Endothelial cell (in vitro differentiated cells): ENCODE data around the gene TMEM108. TPM values are rescaled to one million over a fixed set of nuclear protein-coding genes. Genes with fewer than 3 reads are reported as not detected.

Experiments used
- DNase-seq: peaks from one replicate; pipeline ENCODE4 v3.0.0; 2021; ENCODE audit warnings: low spot score
- H3K27ac Mint-ChIP-seq: one replicate; pipeline ENCODE4 v1.8.0; 2021; ENCODE audit warnings: mixed read lengths, inconsistent platforms; ENCODE audit not compliant: unreplicated experiment
- H3K27me3 Mint-ChIP-seq: one replicate; pipeline ENCODE4 v1.8.0; 2021; ENCODE audit warnings: mild to moderate bottlenecking, moderate library complexity, mixed read lengths, inconsistent platforms; ENCODE audit not compliant: unreplicated experiment
- H3K36me3 Mint-ChIP-seq: one replicate; pipeline ENCODE4 v1.8.0; 2021; ENCODE audit warnings: mild to moderate bottlenecking, low read depth, mixed read lengths, inconsistent platforms; ENCODE audit not compliant: unreplicated experiment
- H3K4me1 Mint-ChIP-seq: one replicate; pipeline ENCODE4 v1.8.0; 2021; ENCODE audit warnings: mild to moderate bottlenecking, mixed read lengths, inconsistent platforms; ENCODE audit not compliant: unreplicated experiment
- H3K4me3 Mint-ChIP-seq: one replicate; pipeline ENCODE4 v1.8.0; 2021; ENCODE audit warnings: mild to moderate bottlenecking, mixed read lengths, inconsistent platforms; ENCODE audit not compliant: unreplicated experiment
- H3K9me3 Mint-ChIP-seq: one replicate; pipeline ENCODE4 v1.8.0; 2021; ENCODE audit warnings: mixed read lengths, inconsistent platforms; ENCODE audit not compliant: unreplicated experiment
- CTCF ChIP-seq: fragments of 200-600 bp; sonication (generic); IDR thresholded peaks from one replicate; pipeline ENCODE4 v1.5.0; 2021; ENCODE audit warnings: antibody characterized with exemption; ENCODE audit not compliant: unreplicated experiment
- total RNA-seq: library from RNA; stranded (reverse); fragmentation: NEBNext Ultra II Directional; extraction: Animal tissue kit (Norgen Biotek cat#: 25700); gene quantifications from one replicate; pipeline ENCODE4 v1.2.1, GENCODE V29; 2021; ENCODE audit not compliant: unreplicated experiment

Gene TMEM108
- total RNA-seq, 1 donor from 2014 or later = 14.2 TPM

- H3K4me3 Mint-ChIP-seq = no peak overlapping the region
- no peak for TF ChIP-seq CTCF
- H3K9me3 Mint-ChIP-seq = no peaks in the 10 kb centered on the region
- no peaks in the 10 kb centered on the region for H3K4me1 Mint-ChIP-seq
- DNase-seq = no peak
- no peak overlapping the region for H3K27ac Mint-ChIP-seq
- no peaks in the 10 kb centered on the region for H3K36me3 Mint-ChIP-seq
- H3K27me3 Mint-ChIP-seq = no peaks in the 10 kb centered on the region
These were observed 12.6 kb upstream of the TMEM108 start for GRCh38 chr3:133025546-133025945.

- no peak for DNase-seq
- no peaks in the 10 kb centered on the region for H3K36me3 Mint-ChIP-seq
- no peaks in the 10 kb centered on the region for H3K4me1 Mint-ChIP-seq
- H3K27ac Mint-ChIP-seq = no peak overlapping the region
- no peak for TF ChIP-seq CTCF
- peaks cover 3% of the 10 kb centered on the region for H3K27me3 Mint-ChIP-seq
- H3K9me3 Mint-ChIP-seq = no peaks in the 10 kb centered on the region
- H3K4me3 Mint-ChIP-seq = no peak overlapping the region
These were observed 5.9 kb upstream of the TMEM108 start for GRCh38 chr3:133032301-133032700.

- Mint-ChIP-seq H3K36me3 (no peaks in the 10 kb centered on the region), H3K27me3 (peaks cover 8% of the 10 kb centered on the region), H3K4me1 (peaks cover 8% of the 10 kb centered on the region), H3K9me3 (peaks cover 3% of the 10 kb centered on the region), H3K4me3 (peak overlapping the region; percentile 88), H3K27ac (peak overlapping the region; percentile 15)
- DNase-seq = no peak
- TF ChIP-seq CTCF = no peak
These were observed 755 bp upstream of the TMEM108 start for GRCh38 chr3:133037436-133037835.

GRCh38 chr3:133038731-133039375, 662 bp downstream of the TMEM108 start:
- H3K27me3 Mint-ChIP-seq = peaks cover 8% of the 10 kb centered on the region
- no peaks in the 10 kb centered on the region for H3K36me3 Mint-ChIP-seq
- peaks cover 3% of the 10 kb centered on the region for H3K9me3 Mint-ChIP-seq
- no peak for TF ChIP-seq CTCF
- DNase-seq = peak; percentile 51
- H3K4me1 Mint-ChIP-seq = peaks cover 8% of the 10 kb centered on the region
- H3K4me3 Mint-ChIP-seq = peak overlapping the region; percentile 89
- no peak overlapping the region for H3K27ac Mint-ChIP-seq

- no peaks in the 10 kb centered on the region for H3K36me3 Mint-ChIP-seq
These were observed 2.7 kb downstream of the TMEM108 start for GRCh38 chr3:133040696-133041523.

More at GRCh38 chr3:133040696-133041523, 2.7 kb downstream of the TMEM108 start:
- H3K9me3 Mint-ChIP-seq = peaks cover 3% of the 10 kb centered on the region
- H3K27ac Mint-ChIP-seq = no peak overlapping the region
- no peak overlapping the region for H3K4me3 Mint-ChIP-seq
- peak; percentile 74 for TF ChIP-seq CTCF
- peak; percentile 89 for DNase-seq
- H3K27me3 Mint-ChIP-seq = peaks cover 8% of the 10 kb centered on the region
- H3K4me1 Mint-ChIP-seq = peaks cover 8% of the 10 kb centered on the region
